PC-3 (cell line): Measurements from ENCODE around the gene NHLH1.

ENCODE experiments used
- EZH2 ChIP-seq: fragments of 300-600 bp; sonication (generic); IDR thresholded peaks from one replicate; pipeline ENCODE4 v1.6.1; 2017; ENCODE audit warnings: antibody characterized with exemption, mild to moderate bottlenecking, low read length; ENCODE audit not compliant: unreplicated experiment
- TF ChIP-seq, protein P1 (sequence below): fragments of 300-600 bp; sonication (generic); conservative IDR thresholded peaks from 2 replicates; pipeline ENCODE4 v1.5.1; 2017; ENCODE audit warnings: antibody characterized with exemption, low read depth, mild to moderate bottlenecking, low read length

DNA sequence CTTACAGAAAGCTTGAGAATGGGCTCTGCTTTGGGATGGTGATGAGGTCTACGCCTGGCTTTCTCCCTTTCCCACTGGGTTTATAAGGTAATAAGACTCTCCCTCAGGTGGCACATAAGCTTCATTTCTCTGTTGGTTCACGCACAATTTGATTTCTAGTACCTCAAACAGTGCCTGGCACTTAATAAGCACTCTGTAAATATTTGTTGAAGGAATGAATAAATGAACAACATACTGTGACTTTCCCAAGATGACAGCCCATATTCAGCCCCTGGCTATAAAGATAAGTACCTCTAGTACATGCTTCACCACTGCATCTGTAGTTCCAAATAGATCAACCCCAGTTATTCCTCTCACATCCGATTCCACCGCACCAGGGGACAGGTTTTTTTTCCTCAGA is 41.6 kb upstream of the NHLH1 start:
- TF ChIP-seq, protein P1, sequence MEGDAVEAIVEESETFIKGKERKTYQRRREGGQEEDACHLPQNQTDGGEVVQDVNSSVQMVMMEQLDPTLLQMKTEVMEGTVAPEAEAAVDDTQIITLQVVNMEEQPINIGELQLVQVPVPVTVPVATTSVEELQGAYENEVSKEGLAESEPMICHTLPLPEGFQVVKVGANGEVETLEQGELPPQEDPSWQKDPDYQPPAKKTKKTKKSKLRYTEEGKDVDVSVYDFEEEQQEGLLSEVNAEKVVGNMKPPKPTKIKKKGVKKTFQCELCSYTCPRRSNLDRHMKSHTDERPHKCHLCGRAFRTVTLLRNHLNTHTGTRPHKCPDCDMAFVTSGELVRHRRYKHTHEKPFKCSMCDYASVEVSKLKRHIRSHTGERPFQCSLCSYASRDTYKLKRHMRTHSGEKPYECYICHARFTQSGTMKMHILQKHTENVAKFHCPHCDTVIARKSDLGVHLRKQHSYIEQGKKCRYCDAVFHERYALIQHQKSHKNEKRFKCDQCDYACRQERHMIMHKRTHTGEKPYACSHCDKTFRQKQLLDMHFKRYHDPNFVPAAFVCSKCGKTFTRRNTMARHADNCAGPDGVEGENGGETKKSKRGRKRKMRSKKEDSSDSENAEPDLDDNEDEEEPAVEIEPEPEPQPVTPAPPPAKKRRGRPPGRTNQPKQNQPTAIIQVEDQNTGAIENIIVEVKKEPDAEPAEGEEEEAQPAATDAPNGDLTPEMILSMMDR = no peak
- no peak for TF ChIP-seq EZH2
